NCI-H2029 treated with DMSO at 0.1 percent for 48 hours (cell line): ENCODE data around the gene CST11.
A peak's percentile ranks its signal among the peaks of the same experiment; 100 is the strongest.

ENCODE experiments used
- DNase-seq: peaks from one replicate; lab custom pipeline; 2025; lab: John Stamatoyannopoulos, UW

Gene CST11

GRCh38 chr20:23453549-23454543 lies 1.2 kb upstream of the CST11 start:
- no peak for DNase-seq

GRCh38 chr20:23451956-23452487 lies 654 bp downstream of the CST11 start:
- no peak for DNase-seq

DNA sequence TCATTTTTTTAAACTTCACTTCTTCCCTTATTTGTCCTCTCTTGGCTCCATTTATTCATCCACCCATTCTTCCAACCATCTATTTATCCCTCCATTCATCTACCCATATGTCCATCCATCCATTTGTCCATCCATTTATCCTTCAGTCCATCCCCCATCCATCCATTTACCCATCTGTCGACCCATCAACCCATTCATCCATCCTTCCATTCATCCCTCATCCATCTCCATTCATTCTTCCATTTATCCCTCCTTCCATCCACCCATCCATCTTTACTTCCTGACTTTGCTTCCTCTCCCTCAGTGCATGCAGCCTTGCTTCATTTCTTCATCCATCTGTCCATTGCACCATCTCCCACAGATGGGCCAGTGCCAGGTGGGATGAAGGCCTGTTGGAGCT lies 1.8 kb downstream of the CST11 start:
- DNase-seq, result no peak

DNA sequence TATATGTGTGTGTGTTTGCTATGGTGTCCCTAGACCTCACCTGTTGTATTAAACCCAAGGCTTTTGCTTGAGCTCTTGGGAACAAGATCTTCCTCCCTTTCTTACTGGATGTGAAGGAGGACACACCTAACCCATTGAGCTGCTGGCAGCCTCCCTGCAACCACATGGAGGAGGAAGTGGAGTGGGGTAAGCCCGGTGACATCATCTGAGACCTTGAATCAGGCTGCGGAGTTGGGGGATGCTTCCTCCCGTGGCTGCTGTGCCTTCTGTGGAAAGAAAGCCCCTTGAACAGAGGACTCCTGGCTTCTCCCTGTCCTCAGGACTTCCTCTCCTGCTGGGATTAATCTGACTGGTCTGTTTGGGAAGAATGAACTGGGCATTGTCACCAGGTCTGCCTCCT lies 3.3 kb downstream of the CST11 start:
- DNase-seq, result no peak

DNA sequence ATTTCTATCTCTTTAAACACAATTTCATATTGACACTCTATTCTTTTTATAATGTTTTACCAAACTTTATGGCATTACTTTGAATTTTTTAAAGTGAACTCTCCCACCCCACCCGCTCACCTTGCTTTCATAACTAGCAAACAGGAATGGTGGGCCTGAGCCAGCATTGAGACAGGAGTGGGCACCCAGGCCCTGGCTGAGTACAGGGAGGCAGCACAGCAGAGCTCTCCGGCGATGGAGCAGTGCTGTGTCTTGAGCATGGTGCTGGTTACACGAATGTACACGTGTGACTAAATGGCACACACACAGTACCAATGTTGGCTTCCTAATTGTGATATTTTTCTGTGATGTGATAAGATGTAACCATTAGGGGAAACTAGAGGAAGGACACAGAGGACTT lies 4.5 kb downstream of the CST11 start:
- no peak for DNase-seq

DNA sequence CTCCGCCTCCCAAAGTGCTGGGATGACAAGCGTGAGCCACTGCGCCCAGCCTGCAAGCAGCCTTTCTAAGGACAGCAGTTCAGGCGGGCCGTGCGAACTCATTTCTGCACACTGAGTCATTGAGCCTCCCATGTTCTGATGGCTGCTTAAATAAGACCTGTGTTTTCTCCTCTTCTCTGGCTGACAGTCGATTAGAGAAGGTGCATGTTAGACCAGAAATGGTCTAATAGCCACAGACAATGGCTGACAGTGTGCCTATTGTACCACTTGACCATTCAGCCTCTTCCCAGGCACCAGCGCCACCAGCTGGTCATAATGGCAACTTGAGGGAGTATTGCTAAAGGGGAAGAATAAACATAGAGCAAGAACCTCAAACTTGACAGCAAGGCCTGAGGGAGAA lies 6.2 kb downstream of the CST11 start:
- DNase-seq, result peak; percentile 50

GRCh38 chr20:23445596-23446217 lies 7.0 kb downstream of the CST11 start:
- no peak for DNase-seq

DNA sequence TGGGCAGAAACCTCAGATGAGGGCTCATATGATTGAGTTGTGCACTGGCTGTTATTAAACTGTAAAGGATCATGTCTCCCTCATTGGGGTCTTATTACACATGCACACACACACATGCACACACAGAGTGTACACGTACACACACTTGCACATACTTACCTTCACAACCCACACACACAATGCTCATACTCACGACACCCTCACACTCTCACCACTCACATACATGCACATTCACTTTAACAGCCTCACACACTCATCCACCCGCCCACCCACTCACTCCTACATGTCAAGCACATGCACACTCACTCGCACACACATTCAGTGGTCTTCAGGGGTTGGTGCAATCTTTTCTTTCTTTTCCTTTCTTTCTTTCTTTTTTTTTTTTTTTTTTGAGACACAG lies 7.8 kb downstream of the CST11 start:
- DNase-seq, result no peak

DNA sequence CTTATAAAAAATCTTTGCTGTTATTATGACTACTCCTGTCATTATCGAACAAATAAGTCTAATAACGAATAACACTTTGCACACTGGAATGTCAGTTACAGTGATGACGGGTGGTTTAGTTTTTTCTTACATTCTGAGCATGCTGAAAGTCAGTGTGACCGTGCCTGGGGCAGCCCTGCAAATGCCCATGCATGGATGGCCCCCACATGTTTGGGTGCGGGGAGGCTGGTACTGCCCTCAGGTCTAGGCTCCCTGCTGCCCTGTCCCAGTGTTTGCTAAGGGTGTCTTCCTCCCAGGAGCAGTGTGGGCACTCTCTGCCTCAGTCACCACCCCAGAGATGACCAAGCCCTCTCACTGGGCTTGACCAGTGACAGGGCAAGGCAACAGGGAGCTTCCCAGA lies 10.2 kb downstream of the CST11 start:
- no peak for DNase-seq

DNA sequence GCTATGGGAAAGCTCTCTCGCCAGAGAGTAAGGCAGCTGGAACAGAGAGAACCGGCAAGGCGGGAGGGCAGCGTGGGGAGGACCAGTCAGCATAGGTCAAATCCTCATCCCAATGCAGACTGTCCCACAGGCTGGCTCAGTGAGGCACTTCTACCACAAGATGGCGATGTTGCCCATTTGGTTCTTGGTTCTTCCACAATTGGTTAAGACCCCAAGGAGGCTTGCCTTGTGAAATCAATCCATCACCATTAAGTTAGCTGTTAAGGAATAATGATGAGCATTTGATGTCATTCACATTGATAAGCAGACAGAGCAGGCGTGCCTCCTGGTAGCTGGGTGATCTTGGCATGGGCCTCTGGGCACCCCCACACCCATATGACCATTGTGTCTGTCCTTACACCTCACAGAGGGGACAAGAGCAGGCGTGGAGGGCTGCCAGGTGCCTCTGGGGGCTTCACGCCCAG lies 10.8 kb downstream of the CST11 start:
- peak; percentile 12 for DNase-seq

DNA sequence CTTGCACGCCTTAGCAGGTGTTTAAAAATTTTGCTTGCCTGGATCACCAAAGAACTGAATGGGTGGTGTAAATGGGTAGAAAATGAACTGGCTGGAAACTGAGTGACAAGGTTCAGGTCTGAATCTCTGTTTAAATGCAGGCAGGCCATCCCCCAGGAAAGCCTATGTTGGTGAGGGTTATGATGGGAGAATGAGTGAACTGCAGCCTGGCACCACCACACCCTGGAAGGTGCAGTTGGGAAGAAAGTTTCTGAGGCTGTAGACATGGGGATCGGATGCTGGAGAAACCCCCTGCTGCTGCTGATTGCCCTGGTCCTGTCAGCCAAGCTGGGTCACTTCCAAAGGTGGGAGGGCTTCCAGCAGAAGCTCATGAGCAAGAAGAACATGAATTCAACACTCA lies 12.7 kb downstream of the CST11 start:
- DNase-seq, result no peak

DNA sequence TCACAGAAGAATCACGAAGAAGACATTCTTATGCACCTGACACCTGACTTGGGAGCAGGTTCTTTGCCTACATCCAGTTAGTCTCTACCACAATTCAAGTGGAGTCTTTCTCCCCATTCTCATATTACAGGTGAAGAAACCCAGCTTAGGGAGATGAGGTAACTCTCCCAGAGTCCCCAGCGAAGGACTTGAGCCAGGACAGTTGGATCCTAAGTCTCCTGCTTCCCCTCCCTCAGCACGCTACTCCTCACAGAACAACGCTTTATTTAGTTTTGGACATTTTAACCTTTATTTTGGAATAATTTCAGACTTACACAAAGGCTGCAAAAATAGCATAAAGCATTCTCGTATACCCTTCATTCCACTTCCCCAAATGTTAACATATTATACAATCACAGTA lies 14.0 kb downstream of the CST11 start:
- no peak for DNase-seq

DNA sequence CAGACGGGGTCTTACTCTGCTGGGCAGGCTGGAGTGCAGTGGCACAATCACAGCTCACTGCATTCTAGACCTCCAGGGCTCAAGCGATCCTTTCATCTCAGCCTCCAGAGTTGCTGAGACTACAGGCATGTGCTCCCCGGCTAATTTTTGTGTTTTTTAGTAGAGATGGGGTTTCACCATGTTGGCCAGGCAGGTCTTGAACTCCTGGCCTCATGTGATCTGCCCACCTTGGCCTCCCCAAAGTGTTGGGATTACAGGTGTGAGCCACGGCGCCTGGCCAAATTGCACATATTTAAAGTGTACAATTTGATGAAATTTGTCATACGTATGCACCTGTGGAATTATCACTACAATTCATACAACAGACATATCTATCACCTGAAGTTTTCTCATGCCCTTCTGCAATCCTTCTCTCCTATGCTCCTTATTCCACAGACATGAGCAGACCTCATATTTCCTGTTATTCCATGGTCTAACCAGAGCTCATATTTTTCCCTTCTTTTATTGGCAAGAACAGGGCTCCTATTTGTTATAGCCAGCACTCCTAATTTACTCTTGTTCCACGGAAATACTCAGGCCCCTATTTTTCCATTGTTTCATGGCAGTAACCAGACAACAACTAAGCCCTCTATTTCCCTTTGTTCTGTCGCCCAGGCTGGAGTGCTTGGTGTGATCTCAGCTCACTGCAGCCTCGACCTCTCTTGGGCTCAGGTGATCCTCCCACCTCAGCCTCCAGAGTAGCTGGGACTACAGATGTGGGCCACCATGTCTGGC lies 15.4 kb downstream of the CST11 start:
- DNase-seq, result no peak

DNA sequence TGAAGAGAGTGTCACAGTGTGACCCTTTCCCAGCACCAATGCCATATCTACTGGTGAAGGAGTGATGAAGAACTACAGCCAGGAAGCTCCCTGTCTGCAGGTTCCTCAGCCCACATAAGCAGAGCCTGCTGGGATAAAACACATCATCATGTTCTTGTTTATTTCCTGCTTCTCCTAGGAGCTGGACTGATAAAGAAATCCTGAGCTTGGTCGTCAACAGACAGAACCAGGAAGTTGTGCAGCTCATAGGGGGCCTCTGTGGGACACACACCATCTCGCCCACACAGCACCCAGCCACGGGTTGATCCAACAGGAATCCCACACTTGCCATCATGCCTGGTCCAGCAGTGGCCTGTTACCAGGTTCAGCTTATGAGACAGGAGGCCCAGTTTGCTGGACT lies 16.0 kb downstream of the CST11 start:
- DNase-seq, result no peak

- DNase-seq, result peak; percentile 77
Observed at GRCh38 chr20:23435626-23436539, 16.8 kb downstream of the CST11 start.

- no peak for DNase-seq
Observed at GRCh38 chr20:23434521-23435313, 18.0 kb downstream of the CST11 start.

DNA sequence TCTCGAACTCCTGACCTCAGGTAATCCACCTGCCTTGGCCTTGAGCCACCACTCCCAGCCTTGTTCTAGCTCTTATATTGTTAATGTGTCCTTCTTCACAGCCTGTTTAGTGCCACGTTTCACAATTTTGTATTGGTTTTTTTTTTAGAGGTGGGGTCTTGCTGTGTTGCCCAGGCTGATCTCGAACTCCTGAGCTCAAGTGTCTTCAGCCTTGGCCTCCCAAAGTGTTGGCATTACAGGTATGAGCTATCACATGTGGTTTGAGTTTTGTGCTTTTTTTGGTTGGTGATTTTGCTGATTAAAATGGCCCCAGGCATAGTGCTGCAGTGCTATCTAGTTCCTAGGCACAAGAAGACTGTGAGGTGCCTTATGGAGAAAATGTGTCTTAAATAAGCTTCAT lies 19.0 kb downstream of the CST11 start:
- no peak for DNase-seq

- DNase-seq, result no peak
Observed at GRCh38 chr20:23425129-23425528, 27.5 kb downstream of the CST11 start.

GRCh38 chr20:23420943-23421931 lies 31.4 kb downstream of the CST11 start, which contains the start of gene NAPB:
Gene NAPB, minus strand, starts transcription at chr20:23421488. Its CDS starts 86 bp downstream, at chr20:23421402.
- DNase-seq, result peak; percentile 49
